Transverse colon (tissue), 4 donors: ENCODE results near the gene AR. TPM values are rescaled to one million over a fixed set of nuclear protein-coding genes. Genes with fewer than 3 reads are reported as not detected.

ENCODE experiments used
- DNase-seq: peaks from one replicate; pipeline ENCODE4 v3.0.0-alpha.2; 2019
- H3K27ac ChIP-seq, 4 donors: fragments of 200-600 bp; sonication (generic); 2 replicates each; pipeline ENCODE4 v1.5.1; 2016 to 2018; ENCODE audit warnings: inconsistent platforms in 4 of 4
- H3K27me3 ChIP-seq: fragments of 200-600 bp; sonication (generic); 2 replicates; pipeline ENCODE4 v1.5.1; 2017; ENCODE audit warnings: inconsistent platforms
- H3K36me3 ChIP-seq, 4 donors: fragments of 200-600 bp; sonication (generic); 2 replicates each; pipeline ENCODE4 v1.5.1; 2017 to 2019; ENCODE audit warnings: inconsistent platforms in 4 of 4
- H3K4me1 ChIP-seq, 4 donors: fragments of 200-600 bp; sonication (generic); 2 replicates each; pipeline ENCODE4 v1.5.1; 2017 to 2020; ENCODE audit warnings: inconsistent platforms in 4 of 4
- H3K4me3 ChIP-seq, 4 donors: fragments of 200-600 bp; sonication (generic); 1 replicate in 1 of 4; 2 replicates in 3 of 4; pipeline versions ENCODE4 v1.5.1 to v1.6.1; 2017 to 2019; ENCODE audit warnings: inconsistent platforms in 4 of 4
- H3K9me3 ChIP-seq, 2 donors: fragments of 200-600 bp; sonication (generic); 2 replicates each; pipeline ENCODE4 v1.5.1; 2017 to 2019; ENCODE audit warnings: inconsistent platforms in 2 of 2
- CTCF ChIP-seq, 5 experiments: fragments of 200-600 bp in 3 of 5; fragments of 450-650 bp in 2 of 5; sonication (generic) in 3 of 5; IDR thresholded peaks; 1 replicate in 2 of 5; 2 replicates in 3 of 5; pipeline ENCODE4 v1.5.1; 2016 to 2017; ENCODE audit warnings: antibody characterized with exemption in 5 of 5, inconsistent platforms in 3 of 5, mild to moderate bottlenecking in 2 of 5, moderate library complexity in 1 of 5
- EP300 ChIP-seq: sonication (generic); formaldehyde crosslinking; IDR thresholded peaks from one replicate; pipeline ENCODE4 v1.6.1; 2017; ENCODE audit warnings: antibody characterized with exemption, low read depth
- POLR2A ChIP-seq: fragments of 450-650 bp; IDR thresholded peaks from one replicate; pipeline ENCODE4 v1.6.1; 2016; ENCODE audit warnings: antibody characterized with exemption, mild to moderate bottlenecking, moderate library complexity
- POLR2AphosphoS5 ChIP-seq, 3 donors: sonication (generic); formaldehyde crosslinking; IDR thresholded peaks; one replicate each; pipeline ENCODE4 v1.6.1; 2016; ENCODE audit warnings: antibody characterized with exemption in 3 of 3
- WGBS, 2 donors: methylation state at CpG; one replicate each; pipeline ENCODE4 v1.1.5; 2018; ENCODE audit warnings: low coverage in 1 of 2; 5-methylcytosine and 5-hydroxymethylcytosine counted together
- in situ Hi-C, 4 donors: fragments of 200-750 bp; cut with MboI; loops; one replicate each; pipeline versions ENCODE4 v1.15.0 to v1.15.1; 2017; ENCODE audit warnings: low sequenced_read_pairs in 3 of 4, low pct_ligation_motif_present in 1 of 4, low pct_unique_long_range_greater_than_20kb in 1 of 4
- intact Hi-C: fragments of 100-400 bp; cut with DNase I; formaldehyde crosslinking; loops from one replicate; pipeline ENCODE4 v1.15.1; 2023; ENCODE audit warnings: low total_unique reads
- total RNA-seq, 4 donors: library from RNA; depleted of rRNA; stranded (reverse); fragments of >200 nt; gene quantifications; one replicate each; pipeline ENCODE4 v1.1.0, GENCODE V29; 2016

AR gene
- 1 to 10 TPM; 1.1 to 2.4 (median 2.0) TPM for total RNA-seq

GRCh38 chrX:67543818-67544217 lies at the start of gene AR:
Gene AR (plus strand): TSS chrX:67544021. CDS start chrX:67545147, 1,126 bp downstream.
- in situ Hi-C loops (no loop called here), intact Hi-C loops (no loop called here)
- peak; percentile 26 for DNase-seq
- TF ChIP-seq EP300 (no peak), CTCF (IDR thresholded peaks at IDR 0.05) (no peak), POLR2AphosphoS5 (IDR thresholded peaks at IDR 0.05) (no peak), POLR2A (no peak)
- peak within 1 kb of the TSS; percentile 16 to 46 (median 24) for H3K4me3 ChIP-seq
- H3K27me3 ChIP-seq: peaks cover 26% of the 10 kb centered on the region
- H3K27ac ChIP-seq: peak within 1 kb of the TSS in 3 of 4 donors; percentile 16 to 72 (median 58)
- 45% methylated on average over 30 of the region's 30 CpGs; no CpG with 5 or more reads in 1 of the 2 donors for WGBS, 2 donors
- peaks cover 0 to 2% (median 0%) of the 10 kb centered on the region in 4 donors for H3K4me1 ChIP-seq
- H3K36me3 ChIP-seq: no peaks in the 10 kb centered on the region
- H3K9me3 ChIP-seq: no peaks in the 10 kb centered on the region

GRCh38 chrX:67500617-67501016 lies 43.2 kb upstream of the AR start:
- Histone ChIP-seq H3K27ac (no peak overlapping the region), H3K36me3 (no peaks in the 10 kb centered on the region), H3K9me3 (no peaks in the 10 kb centered on the region), H3K4me1 (no peaks in the 10 kb centered on the region), H3K4me3 (no peak overlapping the region), H3K27me3 (no peaks in the 10 kb centered on the region)
- intact Hi-C loops: no loop called here
- no peak for DNase-seq
- in situ Hi-C loops: no loop called here
- TF ChIP-seq CTCF (IDR thresholded peaks at IDR 0.05): no peak
- TF ChIP-seq POLR2AphosphoS5 (IDR thresholded peaks at IDR 0.05): no peak
- WGBS, 2 donors: 13 to 50% methylated on average over 1 of the region's 1 CpG

- H3K27me3 ChIP-seq: no peaks in the 10 kb centered on the region
- no peak overlapping the region for H3K4me3 ChIP-seq
- DNase-seq: no peak
- TF ChIP-seq EP300 (no peak), CTCF (IDR thresholded peaks at IDR 0.05) (no peak), POLR2A (no peak), POLR2AphosphoS5 (IDR thresholded peaks at IDR 0.05) (no peak)
- H3K4me1 ChIP-seq: no peaks in the 10 kb centered on the region
- no peak overlapping the region for H3K27ac ChIP-seq
- intact Hi-C loops (no loop called here), in situ Hi-C loops (no loop called here)
- no peaks in the 10 kb centered on the region for H3K9me3 ChIP-seq
- no peaks in the 10 kb centered on the region for H3K36me3 ChIP-seq
These were observed 40.8 kb upstream of the AR start for GRCh38 chrX:67503004-67503403.

GRCh38 chrX:67503453-67503852 lies 40.4 kb upstream of the AR start:
- Histone ChIP-seq H3K27ac (no peak overlapping the region), H3K4me1 (no peaks in the 10 kb centered on the region), H3K4me3 (no peak overlapping the region), H3K36me3 (no peaks in the 10 kb centered on the region), H3K27me3 (no peaks in the 10 kb centered on the region), H3K9me3 (no peaks in the 10 kb centered on the region)
- no peak for DNase-seq
- 49 to 58% methylated on average over 2 of the region's 2 CpGs for WGBS, 2 donors
- in situ Hi-C loops: no loop called here
- intact Hi-C loops: no loop called here
- no peak for TF ChIP-seq POLR2AphosphoS5 (IDR thresholded peaks at IDR 0.05)
- TF ChIP-seq EP300: no peak
- TF ChIP-seq CTCF (IDR thresholded peaks at IDR 0.05): no peak
- no peak for TF ChIP-seq POLR2A
